ENCODE measurements around the gene RANBP3. TPM values are rescaled to one million over a fixed set of nuclear protein-coding genes. Genes with fewer than 3 reads are reported as not detected.
A peak's percentile ranks its signal among the peaks of the same experiment; 100 is the strongest.
"Not testable (repeated sequence)": the region's sequence is repeated elsewhere in the genome, so short reads cannot be mapped to it uniquely, and the experiment has no call there.

RANBP3 gene
- total RNA-seq, 2 experiments from 2014 or later: 104 to 108 TPM

DNA sequence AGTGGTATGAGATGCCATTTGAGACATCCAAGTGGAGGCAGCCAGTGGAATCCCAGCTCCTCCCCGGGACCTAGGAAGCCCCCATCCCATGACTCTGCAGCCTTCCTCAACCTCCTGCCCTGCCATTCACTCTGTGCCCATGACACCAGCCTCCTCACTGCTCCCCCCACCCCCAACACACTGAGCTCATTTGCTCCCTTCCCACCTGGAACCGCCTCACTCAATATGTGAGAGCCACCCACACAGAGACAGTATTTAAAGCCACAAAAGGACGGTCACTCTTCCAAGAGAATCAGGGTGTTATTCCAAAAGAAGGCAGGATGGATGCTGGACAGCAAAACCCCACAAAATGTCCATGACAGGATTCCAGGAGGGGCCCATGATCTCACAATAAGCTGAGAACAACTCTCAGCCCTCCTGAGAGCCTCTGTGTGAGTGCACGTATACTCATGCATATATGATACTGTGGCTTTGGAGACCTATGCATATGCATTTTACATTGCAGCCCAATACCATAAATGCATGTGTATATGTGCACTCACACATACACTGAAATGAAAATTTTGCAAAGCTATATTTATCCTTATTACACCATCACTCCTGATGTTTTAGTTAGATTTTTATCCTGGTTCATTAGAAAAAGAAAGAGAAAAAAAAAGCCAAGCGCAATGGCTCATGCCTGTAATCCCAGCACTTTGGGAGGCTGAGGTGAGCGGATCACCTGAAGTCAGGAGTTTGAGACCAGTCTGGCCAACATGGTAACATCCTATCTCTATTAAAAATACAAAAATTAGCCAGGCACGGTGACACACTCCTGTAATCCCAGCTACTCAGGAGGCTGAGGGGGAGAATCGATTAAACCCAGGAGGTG lies 10.8 kb upstream of the RANBP3 start:
- no peaks in the 10 kb centered on the region for H3K27me3 Mint-ChIP-seq
- H3K36me3 Mint-ChIP-seq: peaks cover 2% of the 10 kb centered on the region
- H3K4me3 Mint-ChIP-seq: peak overlapping the region; percentile 4
- H3K9me3 Mint-ChIP-seq: no peaks in the 10 kb centered on the region
- DNase-seq (no peak), ATAC-seq (ENCODE audit: low read depth) (no peak)
- POLR2A ChIA-PET: interaction anchor here (0.8 kb wide), 1 partner anchor 33 kb away, joined by 4 read pairs; no protein-coding TSS in a partner anchor
- H3K4me1 Mint-ChIP-seq: peaks cover 25% of the 10 kb centered on the region
- H3K27ac Mint-ChIP-seq: no peak overlapping the region

DNA sequence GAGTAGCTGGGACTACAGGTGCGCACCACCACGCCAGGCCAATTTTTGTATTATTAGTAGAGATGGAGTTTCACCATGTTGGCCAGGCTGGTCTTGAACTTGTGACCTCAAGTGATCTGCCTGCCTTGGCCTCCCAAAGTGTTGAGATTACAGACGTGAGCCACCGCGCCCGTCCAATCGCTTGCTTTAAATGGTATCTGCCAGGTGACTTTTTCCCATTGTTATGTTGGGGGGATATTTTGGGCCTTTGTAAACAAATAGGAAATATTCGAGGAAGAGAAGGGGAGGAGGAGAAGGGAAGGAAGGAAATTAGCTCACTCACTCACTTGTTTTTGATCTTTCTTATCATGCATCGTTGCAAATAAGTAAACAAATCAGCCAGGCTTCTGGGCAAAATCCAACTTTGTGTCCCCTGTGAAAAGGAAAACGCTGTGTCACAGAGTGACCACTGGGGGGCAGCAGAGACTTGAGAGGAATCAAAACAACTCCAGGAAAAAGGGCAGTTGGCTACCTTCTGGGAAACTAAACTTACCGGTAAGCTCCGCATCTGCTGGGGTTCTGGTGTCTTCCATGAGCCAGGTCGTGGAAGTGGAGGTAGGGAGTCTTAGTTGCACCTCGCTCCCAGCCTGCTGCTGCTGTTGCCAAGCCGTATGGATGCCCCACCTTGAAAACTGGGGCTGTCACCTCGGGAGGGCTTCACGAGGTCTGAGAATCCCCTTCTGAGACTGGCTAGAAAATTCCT lies 9.3 kb upstream of the RANBP3 start:
- H3K4me1 Mint-ChIP-seq: peaks cover 33% of the 10 kb centered on the region

DNA sequence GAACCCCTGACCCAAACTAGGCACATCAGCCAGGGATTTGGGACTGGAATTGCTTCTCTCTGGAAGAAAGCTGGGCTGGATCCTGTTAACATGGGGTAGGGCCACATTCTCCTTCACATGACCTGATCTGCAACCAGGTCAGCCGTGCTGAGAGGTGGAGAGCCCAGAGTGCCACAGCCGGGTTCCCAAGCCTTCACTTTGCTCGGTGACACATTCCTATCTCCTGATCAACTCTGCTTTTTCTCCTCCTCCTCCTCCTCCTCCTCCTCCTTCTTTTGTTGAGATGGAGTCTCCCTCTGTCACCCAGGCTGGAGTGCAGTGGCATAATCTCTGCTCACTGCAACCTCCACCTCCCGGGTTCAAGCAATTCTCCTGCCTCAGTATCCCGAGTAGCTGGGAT lies 7.9 kb upstream of the RANBP3 start:
- H3K4me1 Mint-ChIP-seq: peaks cover 38% of the 10 kb centered on the region
- ATAC-seq (ENCODE audit: low read depth); H3K9me3 Mint-ChIP-seq; H3K27ac Mint-ChIP-seq; DNase-seq; H3K4me3 Mint-ChIP-seq; POLR2A ChIA-PET; H3K36me3 Mint-ChIP-seq; H3K27me3 Mint-ChIP-seq: not testable (repeated sequence)

More for the DNA sequence above, 9.3 kb upstream of the RANBP3 start:
- no peaks in the 10 kb centered on the region for H3K9me3 Mint-ChIP-seq
- peak overlapping the region; percentile 62 for H3K4me3 Mint-ChIP-seq
- H3K27me3 Mint-ChIP-seq: no peaks in the 10 kb centered on the region
- POLR2A ChIA-PET: interaction anchor here (0.8 kb wide), 1 partner anchor 84 kb away, joined by 3 read pairs; the partner anchor contains the start of gene NDUFA11
- peak; percentile 25 for ATAC-seq (ENCODE audit: low read depth)
- H3K27ac Mint-ChIP-seq: peak overlapping the region; percentile 69
- peaks cover 4% of the 10 kb centered on the region for H3K36me3 Mint-ChIP-seq
- DNase-seq: peak; percentile 68

DNA sequence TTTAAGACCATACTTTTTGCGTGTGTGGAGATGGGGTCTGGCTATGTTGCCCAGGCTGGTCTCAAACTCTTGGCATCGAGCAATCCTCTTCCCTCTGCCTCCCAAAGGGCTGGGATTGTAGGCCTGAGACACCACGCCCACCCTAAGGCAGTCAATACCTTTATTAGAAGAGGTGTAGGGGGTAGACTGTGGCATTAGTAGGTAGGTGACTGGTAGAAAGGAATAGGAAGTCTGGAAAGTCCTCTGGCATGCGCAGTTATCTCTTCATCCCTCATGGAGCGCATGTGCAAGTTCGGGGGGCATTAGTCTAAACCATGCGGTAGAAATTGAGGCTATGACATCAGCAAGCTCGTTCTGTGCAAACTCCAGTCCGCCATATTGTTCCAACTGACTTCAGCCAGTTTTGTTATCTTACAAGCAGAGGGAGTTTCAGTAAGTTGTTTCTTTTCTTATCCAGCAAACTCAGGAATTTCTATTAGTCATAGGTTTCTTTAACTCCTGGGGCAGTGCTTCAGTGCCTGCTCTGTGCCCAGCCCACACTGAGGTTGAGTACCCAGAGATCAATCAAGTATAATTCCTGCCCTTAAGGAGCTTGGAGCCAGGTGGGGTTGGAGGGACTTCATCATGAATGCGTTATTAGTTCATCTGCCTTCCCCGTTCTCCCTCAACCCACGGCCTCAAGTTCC lies 7.3 kb upstream of the RANBP3 start:
- ATAC-seq (ENCODE audit: low read depth) (no peak), DNase-seq (no peak)
- Mint-ChIP-seq H3K4me1 (peaks cover 37% of the 10 kb centered on the region), H3K36me3 (peaks cover 9% of the 10 kb centered on the region), H3K9me3 (no peaks in the 10 kb centered on the region), H3K27me3 (no peaks in the 10 kb centered on the region), H3K4me3 (no peak overlapping the region), H3K27ac (peak overlapping the region; percentile 76)
- POLR2A ChIA-PET: interaction anchor here (1.4 to 1.7 kb wide), 2 partner anchors 81 to 157 kb away, joined by 6 read pairs; partner anchors contain the start of gene VMAC

DNA sequence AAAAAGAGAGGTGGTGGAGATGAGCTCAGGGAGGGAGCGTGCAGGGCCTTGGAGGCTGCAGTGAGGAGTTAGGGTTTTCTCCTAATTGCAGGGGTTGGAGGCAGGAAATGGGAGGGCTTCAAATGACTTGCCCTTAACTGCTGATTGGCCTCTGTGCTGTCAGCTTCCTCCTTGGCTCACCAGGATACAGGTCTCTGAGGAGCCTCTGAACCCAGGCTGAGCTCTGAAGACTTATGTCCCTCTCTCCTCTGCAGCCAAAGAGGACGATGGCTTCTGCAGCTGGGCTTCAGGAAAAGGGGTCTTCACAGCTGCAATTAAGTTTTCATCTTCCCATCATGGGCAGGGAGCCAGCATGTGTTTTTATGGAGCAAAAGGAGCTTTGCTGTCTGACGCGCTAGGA lies 6.7 kb upstream of the RANBP3 start:
- POLR2A ChIA-PET: interaction anchor here (1.4 to 1.7 kb wide), 2 partner anchors 80 to 156 kb away, joined by 6 read pairs; partner anchors contain the start of gene VMAC
- H3K4me1 Mint-ChIP-seq: peaks cover 40% of the 10 kb centered on the region
- H3K9me3 Mint-ChIP-seq: no peaks in the 10 kb centered on the region
- H3K4me3 Mint-ChIP-seq: peak overlapping the region; percentile 16
- peak; percentile 83 for ATAC-seq (ENCODE audit: low read depth)
- no peak for DNase-seq
- peak overlapping the region; percentile 76 for H3K27ac Mint-ChIP-seq
- H3K27me3 Mint-ChIP-seq: no peaks in the 10 kb centered on the region
- H3K36me3 Mint-ChIP-seq: peaks cover 10% of the 10 kb centered on the region

DNA sequence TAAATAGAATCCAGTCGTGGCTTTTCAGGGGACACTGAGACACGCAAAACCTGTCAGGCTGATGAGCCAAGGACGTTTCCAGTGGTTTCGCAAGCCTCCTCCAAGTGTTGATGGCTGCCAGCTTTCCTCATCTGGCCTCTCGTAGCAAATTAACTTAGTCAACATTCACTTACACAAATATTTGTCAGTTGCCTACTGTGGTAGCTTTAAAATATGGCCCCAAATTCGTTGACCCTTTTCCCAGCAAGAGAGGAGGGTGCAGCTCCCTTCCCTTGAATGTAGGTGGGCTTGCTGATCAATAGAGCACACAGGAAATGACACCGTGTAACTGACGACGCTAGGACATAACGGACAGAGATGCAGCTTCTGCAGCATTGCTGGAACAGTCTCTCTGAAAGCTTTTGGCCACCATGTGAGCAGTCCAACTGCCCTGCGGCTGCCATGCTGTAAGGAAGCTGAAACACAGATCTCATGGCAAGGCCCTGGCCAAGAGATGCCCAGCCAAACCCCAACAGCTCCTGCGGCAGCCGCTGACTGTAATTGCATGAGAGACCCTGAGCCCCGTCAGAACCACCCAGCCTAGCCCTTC lies 5.5 kb upstream of the RANBP3 start:
- H3K27ac Mint-ChIP-seq: peak overlapping the region; percentile 76
- H3K4me1 Mint-ChIP-seq: peaks cover 46% of the 10 kb centered on the region
- no peak for ATAC-seq (ENCODE audit: low read depth)

DNA sequence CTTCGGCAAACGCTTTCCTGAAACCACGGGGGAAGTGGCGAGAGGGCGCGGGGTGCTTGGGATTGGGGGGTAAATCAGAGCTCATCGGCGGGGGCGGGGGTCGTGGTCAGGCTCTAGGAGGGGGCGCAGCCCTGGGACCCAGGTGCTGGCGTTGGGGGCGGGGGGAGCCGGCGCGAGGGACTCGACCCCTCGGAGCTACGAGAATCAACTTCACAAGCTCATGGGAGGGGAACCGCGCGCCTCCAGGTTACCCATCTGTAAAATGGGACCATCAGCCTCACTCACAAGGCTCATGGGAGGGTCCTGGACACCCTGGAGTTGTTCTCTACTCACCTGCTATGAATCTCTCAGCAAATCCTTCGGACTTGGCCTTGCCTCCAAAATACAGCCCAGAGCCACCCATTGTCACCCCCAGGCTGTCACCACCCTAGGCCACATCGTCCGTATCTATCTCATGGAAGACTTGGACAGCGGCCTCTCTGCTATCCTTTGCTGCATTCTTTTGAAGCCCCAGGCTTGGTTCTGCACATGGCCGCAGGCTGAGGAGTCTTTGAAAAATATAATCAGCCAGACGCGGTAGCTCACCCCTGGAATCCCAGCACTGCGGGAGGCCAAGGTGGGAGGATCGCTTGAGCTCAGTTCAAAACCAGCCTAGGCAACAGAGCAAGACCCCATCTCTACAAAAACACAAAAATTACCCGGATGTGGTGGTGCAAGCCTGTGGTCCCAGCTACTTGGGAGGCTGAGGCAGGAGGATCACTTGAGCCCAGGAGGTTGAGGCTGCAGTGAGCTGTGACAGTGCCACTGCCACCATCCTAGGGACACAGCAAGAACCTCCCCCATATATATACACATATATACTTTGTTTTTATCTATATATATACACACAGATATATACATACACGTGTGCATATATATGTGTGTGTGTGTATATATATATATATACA lies 939 bp upstream of the RANBP3 start:
- Mint-ChIP-seq H3K4me1 (peaks cover 56% of the 10 kb centered on the region), H3K4me3 (peak overlapping the region; percentile 98), H3K27ac (peak overlapping the region; percentile 91), H3K27me3 (no peaks in the 10 kb centered on the region), H3K36me3 (peaks cover 26% of the 10 kb centered on the region), H3K9me3 (no peaks in the 10 kb centered on the region)
- POLR2A ChIA-PET: interaction anchor here (0.6 to 2.6 kb wide), 10 partner anchors 11 to 151 kb away, joined by 3 to 10 read pairs (median 4); partner anchors contain the start of genes NDUFA11 and VMAC
- DNase-seq (no peak), ATAC-seq (ENCODE audit: low read depth) (no peak)

More for the DNA sequence above, 5.5 kb upstream of the RANBP3 start:
- POLR2A ChIA-PET: interaction anchor here (0.9 to 1.7 kb wide), 2 partner anchors 79 to 180 kb away, joined by 3 to 6 read pairs; partner anchors contain the start of gene VMAC
- Mint-ChIP-seq H3K4me3 (no peak overlapping the region), H3K36me3 (peaks cover 10% of the 10 kb centered on the region), H3K27me3 (no peaks in the 10 kb centered on the region), H3K9me3 (no peaks in the 10 kb centered on the region)
- no peak for DNase-seq

DNA sequence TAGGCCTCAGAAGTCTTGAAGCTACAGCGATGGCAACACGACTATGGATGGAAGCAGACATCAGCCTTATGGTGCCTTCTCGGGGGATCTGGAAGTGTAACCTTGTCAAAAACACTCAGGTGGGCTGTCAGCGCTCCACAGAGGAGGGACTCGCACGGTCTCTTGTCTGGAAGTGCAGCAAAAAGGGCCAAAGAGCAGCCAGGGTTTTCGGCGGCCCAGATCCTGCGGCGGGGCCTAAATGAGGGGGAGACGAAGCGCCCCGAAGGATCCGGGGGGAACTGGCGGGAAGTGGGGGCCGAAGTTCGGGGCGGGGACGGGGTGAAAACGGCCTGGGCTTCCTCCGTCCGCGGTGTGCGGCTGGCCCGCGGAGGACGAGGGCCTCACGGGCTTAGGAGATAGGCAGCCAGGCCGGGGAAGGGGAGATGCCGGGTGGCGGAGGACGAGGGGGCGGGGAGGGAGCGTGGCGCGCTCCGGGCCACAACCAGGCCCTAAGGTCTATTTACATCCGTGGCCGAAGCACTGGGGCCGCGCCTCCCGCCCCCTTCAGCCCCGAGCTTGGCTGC lies 637 bp downstream of the RANBP3 start:
- Mint-ChIP-seq H3K36me3 (peaks cover 26% of the 10 kb centered on the region), H3K4me3 (peak overlapping the region; percentile 98), H3K9me3 (no peaks in the 10 kb centered on the region), H3K27ac (peak overlapping the region; percentile 95), H3K4me1 (peaks cover 53% of the 10 kb centered on the region), H3K27me3 (no peaks in the 10 kb centered on the region)
- DNase-seq: no peak
- no peak for ATAC-seq (ENCODE audit: low read depth)
- POLR2A ChIA-PET: interaction anchor here (0.8 to 2.6 kb wide), 11 partner anchors 11 to 149 kb away, joined by 3 to 10 read pairs (median 4); partner anchors contain the start of genes NDUFA11 and VMAC

DNA sequence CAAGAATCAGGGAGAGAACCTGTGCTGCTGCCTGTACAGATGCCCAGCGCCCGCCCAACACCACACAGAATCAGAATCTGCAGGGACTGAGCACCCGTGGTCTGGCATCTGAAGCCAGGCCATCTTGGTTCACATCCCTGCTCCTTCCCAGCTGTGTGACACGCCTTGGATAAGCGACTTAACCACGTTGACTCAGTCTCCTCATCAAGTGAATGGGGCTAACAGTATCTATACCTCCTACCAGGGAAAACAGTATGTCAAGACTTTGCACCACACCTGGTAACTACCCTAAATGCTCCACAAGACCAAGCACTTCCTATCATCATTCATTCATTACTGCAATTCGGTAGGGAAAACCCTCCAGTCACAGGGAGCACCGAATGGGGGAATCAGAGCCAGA lies 1.2 kb downstream of the RANBP3 start:
- POLR2A ChIA-PET: interaction anchor here (0.8 to 2.6 kb wide), 4 partner anchors 11 to 73 kb away, joined by 3 to 9 read pairs (median 3); partner anchors contain the start of gene NDUFA11
- Mint-ChIP-seq H3K9me3 (no peaks in the 10 kb centered on the region), H3K36me3 (peaks cover 23% of the 10 kb centered on the region), H3K27ac (peak overlapping the region; percentile 95), H3K4me3 (peak overlapping the region; percentile 98), H3K4me1 (peaks cover 52% of the 10 kb centered on the region), H3K27me3 (no peaks in the 10 kb centered on the region)
- DNase-seq (no peak), ATAC-seq (ENCODE audit: low read depth) (no peak)

DNA sequence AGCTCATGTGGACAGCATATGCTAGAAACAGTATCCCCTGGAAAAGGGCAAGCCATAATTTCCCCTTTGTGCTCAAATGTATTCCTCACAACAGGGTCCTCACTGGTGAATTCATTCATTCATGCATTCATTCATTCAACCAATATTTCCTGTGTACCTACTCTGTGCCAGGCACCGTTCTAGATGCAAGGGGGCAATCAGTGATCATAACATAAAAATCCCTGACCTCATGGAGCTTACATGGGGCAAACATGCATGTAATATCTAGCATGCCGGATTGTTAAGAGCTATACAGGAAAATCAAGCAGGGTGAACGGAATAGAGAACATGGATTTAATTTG lies 2.6 kb downstream of the RANBP3 start:
- peaks cover 56% of the 10 kb centered on the region for H3K4me1 Mint-ChIP-seq
- ATAC-seq (ENCODE audit: low read depth) (no peak), DNase-seq (no peak)
- peak overlapping the region; percentile 98 for H3K4me3 Mint-ChIP-seq
- no peaks in the 10 kb centered on the region for H3K9me3 Mint-ChIP-seq
- no peaks in the 10 kb centered on the region for H3K27me3 Mint-ChIP-seq
- H3K36me3 Mint-ChIP-seq: peaks cover 25% of the 10 kb centered on the region
- POLR2A ChIA-PET: interaction anchor here (1.4 kb wide), 1 partner anchor 13 kb away, joined by 10 read pairs; no protein-coding TSS in a partner anchor
- H3K27ac Mint-ChIP-seq: peak overlapping the region; percentile 74

DNA sequence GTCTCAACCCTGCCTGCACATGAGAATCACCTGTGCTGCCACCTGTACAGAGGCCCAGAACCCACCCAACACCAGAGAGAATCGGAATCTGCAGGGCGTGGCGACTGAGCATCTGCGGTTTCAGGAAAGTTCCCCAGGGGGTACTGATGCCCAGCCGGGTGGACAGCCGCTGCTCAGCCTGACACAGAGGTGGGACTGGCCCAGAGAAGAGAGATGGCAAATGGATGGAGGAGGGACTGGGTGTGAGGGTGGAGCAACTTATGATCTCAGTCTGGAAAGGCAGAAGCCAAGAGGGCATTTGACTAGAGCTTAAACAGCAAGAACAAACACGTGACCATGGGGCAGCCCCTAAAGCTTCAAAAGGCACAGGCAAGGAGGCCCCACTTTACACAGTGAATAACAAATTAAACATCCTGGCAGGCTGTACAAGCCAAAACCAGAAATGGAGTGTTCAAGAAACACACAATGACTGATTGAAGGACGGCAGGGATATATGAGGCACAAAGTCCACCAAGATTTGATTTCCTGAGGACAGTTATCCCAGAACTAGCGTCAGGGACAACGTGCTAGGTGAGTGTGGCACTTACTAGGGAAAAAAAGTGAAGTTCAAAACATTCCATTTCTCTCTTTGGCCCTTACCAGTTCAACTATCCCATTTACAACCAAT lies 3.1 kb downstream of the RANBP3 start:
- H3K27me3 Mint-ChIP-seq: no peaks in the 10 kb centered on the region
- peak overlapping the region; percentile 74 for H3K27ac Mint-ChIP-seq
- no peaks in the 10 kb centered on the region for H3K9me3 Mint-ChIP-seq
- DNase-seq: no peak
- POLR2A ChIA-PET: interaction anchor here (1.4 kb wide), 1 partner anchor 13 kb away, joined by 10 read pairs; no protein-coding TSS in a partner anchor
- peak; percentile 11 for ATAC-seq (ENCODE audit: low read depth)
- peaks cover 23% of the 10 kb centered on the region for H3K36me3 Mint-ChIP-seq
- peaks cover 52% of the 10 kb centered on the region for H3K4me1 Mint-ChIP-seq
- H3K4me3 Mint-ChIP-seq: peak overlapping the region; percentile 98

All from activated naive CD8-positive, alpha-beta T cell treated with anti-CD3 and anti-CD28 coated beads, Interleukin-2, amount 10 ng/mL, durations not matched to agents 7 days and 5 days (primary cell).